Natural killer cell (primary cell): ENCODE measurements around the gene METRN. TPM values are rescaled to one million over a fixed set of nuclear protein-coding genes. Genes with fewer than 3 reads are reported as not detected.

Experiments
- ATAC-seq, 3 donors: fragments of 150-1000 bp in 2 of 3; fragments of 200-7000 bp in 1 of 3; cut with Tn5 transposase; 1 replicate in 1 of 3; 2 replicates in 2 of 3; pipeline ENCODE4 v1.10.0; 2021; ENCODE audit warnings: mild to moderate bottlenecking in 2 of 3, moderate library complexity in 2 of 3
- DNase-seq, 2 donors: peaks; one replicate each; pipeline versions ENCODE4 v3.0.0 to v3.0.0-alpha.2; 2013 to 2021; ENCODE audit warnings: mixed read lengths in 1 of 2
- H3K27ac ChIP-seq: one replicate; pipeline ENCODE4 v1.5.1; 2013; ENCODE audit warnings: mild to moderate bottlenecking, low read length
- H3K27me3 ChIP-seq: one replicate; pipeline ENCODE4 v1.6.1; 2013; ENCODE audit warnings: low read length; ENCODE audit not compliant: control insufficient read depth, insufficient read depth
- H3K36me3 ChIP-seq: one replicate; pipeline ENCODE4 v1.6.1; 2013; ENCODE audit warnings: low read length; ENCODE audit not compliant: control insufficient read depth, insufficient read depth
- H3K4me1 ChIP-seq: one replicate; pipeline ENCODE4 v1.6.1; 2013; ENCODE audit warnings: low read length; ENCODE audit not compliant: control insufficient read depth, insufficient read depth
- H3K4me3 ChIP-seq: one replicate; pipeline ENCODE4 v1.5.1; 2013; ENCODE audit warnings: low read length
- H3K9me3 ChIP-seq: one replicate; pipeline ENCODE4 v1.6.1; 2013; ENCODE audit warnings: low read length; ENCODE audit not compliant: control insufficient read depth, insufficient read depth
- H3K27ac Mint-ChIP-seq, 2 donors: one replicate each; pipeline ENCODE4 v1.8.0; 2022; ENCODE audit warnings: mild to moderate bottlenecking in 2 of 2, mixed read lengths in 2 of 2, moderate library complexity in 1 of 2
- H3K27me3 Mint-ChIP-seq, 2 donors: one replicate each; pipeline ENCODE4 v1.8.0; 2022; ENCODE audit warnings: low read depth in 2 of 2, mixed read lengths in 2 of 2
- H3K36me3 Mint-ChIP-seq: one replicate; pipeline ENCODE4 v1.8.0; 2022; ENCODE audit warnings: mixed read lengths
- H3K4me1 Mint-ChIP-seq, 2 donors: one replicate each; pipeline ENCODE4 v1.8.0; 2022; ENCODE audit warnings: mixed read lengths in 2 of 2
- H3K4me3 Mint-ChIP-seq: one replicate; pipeline ENCODE4 v1.8.0; 2022; ENCODE audit warnings: mild to moderate bottlenecking, moderate library complexity, mixed read lengths
- H3K9me3 Mint-ChIP-seq, 2 donors: one replicate each; pipeline ENCODE4 v1.8.0; 2022; ENCODE audit warnings: mixed read lengths in 2 of 2
- WGBS: methylation state at CpG from one replicate; pipeline ENCODE4 v1.1.7; 2013; ENCODE audit warnings: missing lambda C conversion rate; ENCODE audit not compliant: insufficient coverage; 5-methylcytosine and 5-hydroxymethylcytosine counted together
- intact Hi-C: fragments of 100-400 bp; cut with micrococcal nuclease; formaldehyde crosslinking; loops from one replicate; pipeline ENCODE4 v1.14.2; 2022
- total RNA-seq, 4 donors: library from RNA; stranded (reverse); fragments of 120-200 nt in 1 of 4; gene quantifications; one replicate each; pipeline versions ENCODE4 v1.2.3 to v1.2.4, GENCODE V29; 2013 to 2022
- TF ChIP-seq, protein P1 (sequence below): fragments of 200-600 bp; IDR thresholded peaks from one replicate; pipeline ENCODE4 v1.8.0; 2022; ENCODE audit warnings: antibody characterized with exemption

METRN gene
- total RNA-seq, 3 donors from 2014 or later (not counting 1 experiment from before 2014, with no cell fraction given), result 11.8 to 16.6 (median 14.3) TPM

DNA sequence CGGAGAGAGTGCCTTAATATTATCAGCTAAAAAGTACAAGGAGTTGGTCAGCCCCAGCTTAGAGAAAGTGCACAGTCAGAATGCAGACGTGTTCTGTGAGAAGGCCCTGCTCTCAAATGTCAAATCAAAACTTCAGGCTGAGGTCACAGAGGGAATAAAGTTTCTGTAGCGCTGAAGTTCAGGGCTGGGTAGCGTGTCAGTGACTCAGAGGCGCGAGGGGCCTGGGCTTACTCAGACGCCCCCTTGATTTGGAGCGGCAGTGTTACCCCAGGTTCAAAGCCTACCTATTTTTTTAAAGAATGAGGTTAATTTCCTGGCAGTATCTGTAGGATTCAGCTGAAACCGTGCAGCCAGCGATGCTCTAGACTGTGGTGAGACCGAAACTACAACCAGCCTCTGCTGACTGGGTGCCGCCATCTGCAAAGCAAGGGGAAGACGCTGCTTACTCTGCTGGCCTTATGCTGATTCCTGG, 21.1 kb downstream of the METRN start:
- no peaks in the 10 kb centered on the region for H3K27me3 Mint-ChIP-seq
- no peak overlapping the region for H3K4me3 Mint-ChIP-seq
- intact Hi-C loops, result no loop called here
- Histone ChIP-seq H3K4me3 (no peak overlapping the region), H3K36me3 (peaks cover 26% of the 10 kb centered on the region), H3K9me3 (no peaks in the 10 kb centered on the region), H3K27ac (no peak overlapping the region), H3K4me1 (peaks cover 12% of the 10 kb centered on the region), H3K27me3 (no peaks in the 10 kb centered on the region)
- WGBS, result 79% methylated on average over 13 of the region's 13 CpGs
- no peak overlapping the region for H3K27ac Mint-ChIP-seq
- ATAC-seq (no peak), DNase-seq (no peak)
- no peaks in the 10 kb centered on the region for H3K36me3 Mint-ChIP-seq
- H3K9me3 Mint-ChIP-seq, result no peaks in the 10 kb centered on the region
- no peaks in the 10 kb centered on the region for H3K4me1 Mint-ChIP-seq
- TF ChIP-seq, protein P1, sequence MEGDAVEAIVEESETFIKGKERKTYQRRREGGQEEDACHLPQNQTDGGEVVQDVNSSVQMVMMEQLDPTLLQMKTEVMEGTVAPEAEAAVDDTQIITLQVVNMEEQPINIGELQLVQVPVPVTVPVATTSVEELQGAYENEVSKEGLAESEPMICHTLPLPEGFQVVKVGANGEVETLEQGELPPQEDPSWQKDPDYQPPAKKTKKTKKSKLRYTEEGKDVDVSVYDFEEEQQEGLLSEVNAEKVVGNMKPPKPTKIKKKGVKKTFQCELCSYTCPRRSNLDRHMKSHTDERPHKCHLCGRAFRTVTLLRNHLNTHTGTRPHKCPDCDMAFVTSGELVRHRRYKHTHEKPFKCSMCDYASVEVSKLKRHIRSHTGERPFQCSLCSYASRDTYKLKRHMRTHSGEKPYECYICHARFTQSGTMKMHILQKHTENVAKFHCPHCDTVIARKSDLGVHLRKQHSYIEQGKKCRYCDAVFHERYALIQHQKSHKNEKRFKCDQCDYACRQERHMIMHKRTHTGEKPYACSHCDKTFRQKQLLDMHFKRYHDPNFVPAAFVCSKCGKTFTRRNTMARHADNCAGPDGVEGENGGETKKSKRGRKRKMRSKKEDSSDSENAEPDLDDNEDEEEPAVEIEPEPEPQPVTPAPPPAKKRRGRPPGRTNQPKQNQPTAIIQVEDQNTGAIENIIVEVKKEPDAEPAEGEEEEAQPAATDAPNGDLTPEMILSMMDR, result no peak

DNA sequence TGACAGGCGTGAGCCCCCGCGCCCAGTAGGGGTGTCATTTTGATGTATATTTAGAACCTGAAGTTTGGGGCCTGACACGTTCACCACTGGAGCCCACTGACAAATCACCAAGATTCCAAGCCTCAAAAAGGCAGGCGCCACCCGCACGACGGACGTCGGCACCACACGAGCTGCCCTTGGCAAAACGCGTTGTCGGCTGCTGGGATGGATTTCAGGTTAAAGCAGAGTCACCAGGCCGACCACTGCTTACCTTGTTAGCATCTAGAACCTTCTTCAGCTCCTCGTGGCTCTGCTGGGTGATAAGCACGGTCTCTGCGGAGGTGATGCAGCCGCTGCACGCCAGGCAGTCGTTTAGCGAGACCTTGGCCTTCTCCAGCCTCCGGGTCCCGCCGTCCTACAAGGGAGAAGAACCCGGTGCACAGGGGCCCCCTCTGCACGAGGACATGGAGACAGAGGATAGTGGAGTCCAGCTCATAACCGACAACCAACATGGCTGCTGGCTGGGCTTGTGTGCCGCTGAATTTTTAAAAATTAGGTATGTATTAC, 22.1 kb downstream of the METRN start:
- Mint-ChIP-seq H3K36me3 (no peaks in the 10 kb centered on the region), H3K27ac (peak overlapping the region in 1 of 2 donors; percentile 13), H3K27me3 (no peaks in the 10 kb centered on the region), H3K4me1 (no peaks in the 10 kb centered on the region), H3K9me3 (no peaks in the 10 kb centered on the region), H3K4me3 (no peak overlapping the region)
- WGBS, result 98% methylated on average over 29 of the region's 29 CpGs
- intact Hi-C loops, result no loop called here
- DNase-seq (no peak), ATAC-seq (no peak)
- no peak overlapping the region for H3K4me3 ChIP-seq
- TF ChIP-seq, protein P1, result no peak
- H3K27ac ChIP-seq, result no peak overlapping the region
- no peaks in the 10 kb centered on the region for H3K9me3 ChIP-seq
- H3K27me3 ChIP-seq, result no peaks in the 10 kb centered on the region
- H3K36me3 ChIP-seq, result peaks cover 24% of the 10 kb centered on the region
- H3K4me1 ChIP-seq, result peaks cover 16% of the 10 kb centered on the region

DNA sequence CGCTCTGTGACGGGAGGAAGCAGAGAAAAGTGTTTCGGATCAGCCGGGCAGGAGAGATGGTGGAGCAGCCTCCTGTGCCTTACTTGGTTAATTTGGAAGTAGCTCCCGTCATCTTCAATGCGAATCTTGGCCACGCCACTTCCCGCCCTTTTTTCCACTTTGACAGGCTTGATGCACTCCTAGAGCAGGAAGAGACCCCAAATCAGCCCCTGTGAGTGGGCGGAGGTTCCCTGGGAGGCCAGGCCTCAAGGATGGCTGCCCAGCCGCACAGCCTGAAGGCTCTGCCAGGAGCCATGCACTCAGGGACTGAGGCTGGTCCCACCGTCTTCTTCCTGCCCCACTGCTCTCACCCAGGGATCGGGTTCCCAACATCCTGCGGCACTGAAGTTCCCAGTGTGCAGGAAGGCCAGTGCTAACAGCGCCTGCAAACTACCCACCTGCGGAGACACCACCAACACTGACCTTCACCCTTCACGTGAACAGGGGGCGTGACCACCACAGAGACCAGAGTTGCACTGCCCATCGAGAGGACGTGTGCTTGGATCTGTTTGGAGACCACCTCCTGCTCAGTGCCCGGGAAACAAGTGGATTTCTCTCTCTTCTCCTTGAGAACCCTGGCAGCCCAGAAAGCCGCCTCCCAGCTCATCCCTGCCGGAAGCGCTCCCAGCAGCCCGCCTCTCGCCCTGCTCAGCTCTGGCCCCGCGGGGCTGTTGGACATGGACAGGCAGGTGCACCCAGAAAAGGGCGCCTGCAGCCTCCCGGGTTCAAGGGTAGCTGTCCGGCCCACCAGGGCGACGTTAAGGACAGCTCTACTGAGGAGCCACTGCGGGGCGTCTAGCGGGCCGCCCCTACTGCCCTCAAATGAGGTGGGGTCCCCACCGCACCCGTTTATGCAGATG, 24.9 kb downstream of the METRN start:
- peak overlapping the region; percentile 84 for H3K4me3 Mint-ChIP-seq
- peak overlapping the region in 1 of 2 donors; percentile 46 for H3K27ac Mint-ChIP-seq
- no peak for ATAC-seq
- TF ChIP-seq, protein P1, result no peak
- Histone ChIP-seq H3K27ac (peak overlapping the region; percentile 74), H3K36me3 (peaks cover 14% of the 10 kb centered on the region), H3K4me1 (peaks cover 16% of the 10 kb centered on the region), H3K9me3 (no peaks in the 10 kb centered on the region), H3K4me3 (peak overlapping the region; percentile 82), H3K27me3 (no peaks in the 10 kb centered on the region)
- WGBS, result 58% methylated on average over 38 of the region's 38 CpGs
- no peaks in the 10 kb centered on the region for H3K9me3 Mint-ChIP-seq
- no peaks in the 10 kb centered on the region for H3K36me3 Mint-ChIP-seq
- H3K27me3 Mint-ChIP-seq, result no peaks in the 10 kb centered on the region
- DNase-seq, result no peak
- no peaks in the 10 kb centered on the region for H3K4me1 Mint-ChIP-seq
- intact Hi-C loops, result loop anchor here (2.0 kb wide), 1 partner anchor 25 kb away; the partner anchor contains the start of gene METRN
